GM08714 (cell line): ENCODE measurements around the gene LARGE2.
A peak's percentile ranks its signal among the peaks of the same experiment; 100 is the strongest.

Source experiments
- H3K4me3 ChIP-seq: fragments of 200-500 bp; sonication (Bioruptor generic); 2 replicates; pipeline ENCODE4 v1.5.1; 2014; ENCODE audit warnings: mild to moderate bottlenecking, low read length, inconsistent platforms
- ZNF274 ChIP-seq: IDR thresholded peaks from 2 replicates; pipeline ENCODE4 v1.6.1; 2012; ENCODE audit warnings: mild to moderate bottlenecking, low read depth, low read length

The LARGE2 gene

DNA sequence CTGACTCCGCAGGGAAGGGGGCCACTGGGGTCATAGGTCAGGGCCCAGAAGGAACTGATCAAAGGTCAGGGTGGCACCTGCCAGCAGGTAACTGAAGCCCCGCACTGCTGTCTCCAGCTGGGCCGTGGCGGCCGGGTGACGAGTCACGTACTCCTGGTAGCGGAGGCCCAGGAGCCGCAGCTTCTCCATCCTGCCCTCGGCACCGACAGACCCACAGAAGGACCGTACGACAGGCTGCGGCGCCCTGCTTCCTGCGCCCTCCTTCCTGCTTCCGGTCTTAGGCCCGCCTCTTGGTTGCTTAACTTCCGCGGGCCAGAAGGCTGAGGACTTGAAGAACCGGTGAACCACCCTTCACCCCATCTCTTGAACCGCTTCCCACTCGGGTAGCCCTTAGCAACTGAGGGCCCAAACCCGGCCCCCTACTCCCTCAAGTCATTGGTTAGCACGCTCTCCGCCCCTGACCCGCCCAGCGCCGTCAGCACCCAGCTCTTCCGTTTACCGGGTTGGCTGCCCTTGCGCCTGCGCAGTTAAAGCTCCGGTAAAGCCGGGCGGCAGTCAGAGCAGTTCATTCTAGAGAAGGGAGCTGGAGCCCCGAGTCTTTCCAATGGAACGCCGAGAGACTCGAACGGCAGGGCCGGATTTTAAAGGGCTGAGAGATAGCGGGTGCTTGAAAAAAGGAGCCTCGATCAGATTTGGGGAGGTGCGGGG is 4.7 kb upstream of the LARGE2 start, which contains the start of gene PEX16:
Gene PEX16, minus strand, starts transcription at position 255 of the 708 bp plus-strand sequence. Its CDS starts 66 bp downstream, at position 189.
- H3K4me3 ChIP-seq: peak within 1 kb of the TSS; percentile 82
- no peak for TF ChIP-seq ZNF274

GRCh38 chr11:45918331-45918941 is 4.0 kb upstream of the LARGE2 start:
- no peak for TF ChIP-seq ZNF274
- H3K4me3 ChIP-seq: peak overlapping the region; percentile 82

DNA sequence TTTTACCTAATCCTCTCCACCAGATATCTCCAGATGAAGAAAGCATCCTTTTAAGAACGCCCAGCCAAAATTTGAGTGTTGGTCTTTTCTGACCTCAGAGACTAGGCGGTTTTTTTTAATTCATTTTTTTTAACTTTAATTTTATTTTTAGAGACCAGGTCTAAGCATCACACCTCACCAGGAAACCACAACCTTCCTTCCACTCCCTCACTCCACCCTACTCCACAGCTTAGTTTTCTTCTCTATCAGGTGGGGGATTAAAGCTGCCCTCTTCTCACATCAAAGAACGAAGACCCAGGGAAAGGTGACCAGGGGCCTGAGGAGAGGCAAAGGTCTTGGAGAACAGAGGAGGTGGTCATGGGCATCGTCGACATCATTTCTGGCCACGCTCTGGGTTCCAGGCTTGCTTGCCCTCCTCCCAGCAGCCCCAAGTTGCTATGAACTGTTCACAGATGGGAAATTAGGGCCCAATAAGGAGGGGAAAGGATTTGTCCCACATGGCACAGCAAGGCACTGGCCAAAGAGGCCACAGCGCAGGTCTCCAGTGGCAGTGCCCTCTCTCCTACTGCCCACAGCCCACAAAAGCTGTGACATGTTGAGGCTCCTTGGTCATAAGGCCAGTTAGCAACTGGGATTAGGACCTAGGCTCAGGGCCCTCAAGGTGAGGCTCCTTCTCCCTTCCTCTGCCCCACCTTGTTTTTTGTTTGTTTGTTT is 3.3 kb upstream of the LARGE2 start:
- no peak overlapping the region for H3K4me3 ChIP-seq
- TF ChIP-seq ZNF274: no peak

- no peak for TF ChIP-seq ZNF274
- H3K4me3 ChIP-seq: no peak overlapping the region
Measured at GRCh38 chr11:45919806-45920530, 2.5 kb upstream of the LARGE2 start.

GRCh38 chr11:45920531-45921477 is 1.7 kb upstream of the LARGE2 start:
- no peak for TF ChIP-seq ZNF274
- H3K4me3 ChIP-seq: no peak overlapping the region

DNA sequence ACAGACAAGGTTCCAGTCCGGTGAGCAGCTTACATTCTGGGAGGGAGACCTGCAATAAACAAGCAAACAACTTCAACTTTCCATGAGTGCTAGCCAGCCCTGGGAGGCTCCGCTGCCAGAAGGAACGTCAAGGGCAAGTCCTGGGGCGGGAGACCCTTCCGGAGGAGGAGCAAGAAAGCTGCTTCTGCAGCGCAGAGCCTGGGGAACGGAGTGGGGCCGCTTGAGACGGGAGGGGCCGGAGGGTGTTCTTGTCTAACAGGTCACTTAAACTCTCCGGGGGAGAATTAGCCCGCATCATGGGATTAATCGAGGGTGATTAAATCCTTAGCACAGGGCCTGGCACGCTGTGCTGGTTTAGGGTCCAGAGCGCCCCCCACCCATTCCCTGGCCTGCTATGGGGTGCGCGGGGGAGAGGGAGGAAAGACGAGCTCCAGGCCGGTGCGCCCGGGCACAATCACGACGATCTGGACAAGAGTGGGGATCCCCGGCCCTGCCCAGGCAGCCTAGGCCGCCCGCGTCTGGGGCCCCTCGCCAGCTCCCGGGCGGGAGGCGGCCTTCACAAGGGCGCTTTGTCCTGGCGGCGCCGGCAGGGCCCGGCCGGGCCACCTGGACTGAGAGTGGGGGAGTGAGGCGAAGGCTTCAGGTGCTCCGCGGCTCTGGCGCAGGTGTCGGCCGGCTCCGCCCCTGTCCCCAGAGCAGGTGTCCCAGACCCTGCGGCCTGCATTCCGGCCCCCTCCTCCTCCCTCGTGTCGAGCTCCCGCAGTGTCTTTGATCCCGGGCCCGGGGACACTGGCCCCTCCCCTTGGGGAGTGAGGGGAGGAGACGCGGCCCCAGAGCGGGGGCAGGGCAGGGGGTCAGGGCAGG is 663 bp upstream of the LARGE2 start:
- H3K4me3 ChIP-seq: no peak overlapping the region

DNA sequence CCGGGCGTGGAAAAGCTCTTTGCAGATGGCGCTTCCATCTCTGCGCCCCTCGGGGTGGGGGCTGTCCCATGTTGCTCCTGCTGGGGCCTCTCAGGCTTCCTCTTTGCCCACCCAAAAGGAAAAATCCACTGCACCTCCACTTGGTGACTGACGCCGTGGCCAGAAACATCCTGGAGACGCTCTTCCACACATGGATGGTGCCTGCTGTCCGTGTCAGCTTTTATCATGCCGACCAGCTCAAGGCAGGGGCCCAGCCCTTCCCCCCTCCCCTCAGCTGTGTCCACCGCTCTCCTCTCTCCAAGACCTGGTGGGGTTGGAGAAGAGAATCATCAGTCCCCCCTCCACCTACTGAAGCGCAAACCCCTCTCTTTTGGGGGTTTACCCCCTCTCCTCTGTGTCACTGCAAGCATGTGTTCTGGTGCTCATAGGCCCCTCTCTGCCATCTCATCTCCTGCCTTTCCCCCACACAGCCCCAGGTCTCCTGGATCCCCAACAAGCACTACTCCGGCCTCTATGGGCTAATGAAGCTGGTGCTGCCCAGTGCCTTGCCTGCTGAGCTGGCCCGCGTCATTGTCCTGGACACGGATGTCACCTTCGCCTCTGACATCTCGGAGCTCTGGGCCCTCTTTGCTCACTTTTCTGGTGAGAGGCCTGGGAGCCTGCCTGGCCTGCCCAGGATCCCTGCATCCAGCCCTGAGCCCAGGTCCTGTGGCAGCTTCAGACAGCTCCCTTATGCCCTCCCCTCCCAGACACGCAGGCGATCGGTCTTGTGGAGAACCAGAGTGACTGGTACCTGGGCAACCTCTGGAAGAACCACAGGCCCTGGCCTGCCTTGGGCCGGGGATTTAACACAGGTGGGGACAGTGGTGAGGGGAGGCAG is 1.8 kb downstream of the LARGE2 start:
- no peak for TF ChIP-seq ZNF274
- no peak overlapping the region for H3K4me3 ChIP-seq

More for the DNA sequence above, 663 bp upstream of the LARGE2 start:
- no peak for TF ChIP-seq ZNF274

GRCh38 chr11:45924927-45925326 is 2.5 kb downstream of the LARGE2 start:
- TF ChIP-seq ZNF274: no peak
- H3K4me3 ChIP-seq: no peak overlapping the region

- no peak overlapping the region for H3K4me3 ChIP-seq
- no peak for TF ChIP-seq ZNF274
Measured at GRCh38 chr11:45925550-45925949, 3.1 kb downstream of the LARGE2 start.

DNA sequence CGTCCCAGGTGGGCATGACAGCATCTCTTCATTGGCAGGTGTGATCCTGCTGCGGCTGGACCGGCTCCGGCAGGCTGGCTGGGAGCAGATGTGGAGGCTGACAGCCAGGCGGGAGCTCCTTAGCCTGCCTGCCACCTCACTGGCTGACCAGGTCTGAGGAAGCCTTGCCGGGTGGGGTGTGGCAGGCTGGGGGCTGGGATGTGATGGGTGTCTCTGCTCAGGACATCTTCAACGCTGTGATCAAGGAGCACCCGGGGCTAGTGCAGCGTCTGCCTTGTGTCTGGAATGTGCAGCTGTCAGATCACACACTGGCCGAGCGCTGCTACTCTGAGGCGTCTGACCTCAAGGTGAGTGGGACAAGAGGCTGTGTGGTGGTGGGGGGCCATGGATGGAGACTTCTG is 3.5 kb downstream of the LARGE2 start:
- no peak for TF ChIP-seq ZNF274

DNA sequence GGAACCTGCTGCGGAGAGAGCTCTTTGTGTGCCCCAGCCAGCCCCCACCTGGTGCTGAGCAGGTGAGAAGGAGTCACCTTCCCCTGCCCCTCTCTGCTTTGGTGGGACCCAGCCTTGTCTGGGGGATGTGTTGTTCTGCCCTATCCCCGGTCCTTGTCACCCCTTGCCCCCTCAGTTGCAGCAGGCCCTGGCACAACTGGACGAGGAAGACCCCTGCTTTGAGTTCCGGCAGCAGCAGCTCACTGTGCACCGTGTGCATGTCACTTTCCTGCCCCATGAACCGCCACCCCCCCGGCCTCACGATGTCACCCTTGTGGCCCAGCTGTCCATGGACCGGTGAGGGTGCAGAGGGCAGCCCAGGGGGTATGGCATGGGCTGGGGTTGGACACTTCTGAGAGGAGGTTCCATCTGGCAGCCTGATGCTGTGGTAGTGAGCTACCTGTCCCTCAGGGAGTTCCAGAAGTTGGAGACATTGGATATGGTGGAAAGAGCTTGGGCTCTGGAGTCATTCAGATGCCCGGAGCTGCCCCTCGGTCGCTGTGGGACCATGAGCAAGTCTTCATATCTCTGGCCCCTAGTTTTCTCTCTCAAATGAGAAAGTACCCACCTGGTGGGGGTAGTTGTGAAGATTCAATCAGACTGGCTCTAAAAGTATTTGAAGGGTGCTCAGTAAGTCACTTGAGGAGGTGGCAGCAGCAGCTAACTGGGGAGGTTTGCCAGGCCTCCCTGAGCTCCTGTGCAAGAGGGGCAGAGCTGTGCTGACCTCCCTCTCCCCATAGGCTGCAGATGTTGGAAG is 4.3 kb downstream of the LARGE2 start:
- no peak overlapping the region for H3K4me3 ChIP-seq
- no peak for TF ChIP-seq ZNF274

More for the DNA sequence above, 3.5 kb downstream of the LARGE2 start:
- no peak overlapping the region for H3K4me3 ChIP-seq
